ENCODE results near the gene TSTD2.
"Not testable (repeated sequence)": the region's sequence is repeated elsewhere in the genome, so short reads cannot be mapped to it uniquely, and the experiment has no call there.

Gene TSTD2

GRCh38 chr9:97623946-97624345 lies 9.2 kb downstream of the TSTD2 start:
- Histone ChIP-seq H3K4me2 (ENCODE audit: low read depth, low read length) (no peak overlapping the region), H3K36me3 (replicated peaks; ENCODE audit: insufficient read depth, low read length) (peaks cover 5% of the 10 kb centered on the region; the same call in 1 of the 2 replicates), H3K79me2 (ENCODE audit: low read length) (peaks cover 18% of the 10 kb centered on the region; the same call in 1 of the 2 replicates), H3K27ac (ENCODE audit: low read length) (no peak overlapping the region), H3K4me1 (ENCODE audit: low read length) (peaks cover 16% of the 10 kb centered on the region), H3K9me3 (replicated peaks; ENCODE audit: insufficient read depth, low read length) (no peaks in the 10 kb centered on the region), H3K27me3 (replicated peaks; ENCODE audit: insufficient read depth, low read length) (no peaks in the 10 kb centered on the region), H2AFZ (ENCODE audit: low read length) (no peak overlapping the region), H3F3A (ENCODE audit: insufficient read depth, low read length) (no peaks in the 10 kb centered on the region), H3K4me3 (ENCODE audit: low read length) (no peak overlapping the region), H3K9ac (ENCODE audit: low read length) (no peak overlapping the region), H4K20me1 (ENCODE audit: insufficient read depth, low read length) (no peaks in the 10 kb centered on the region), H3K9me2 (replicated peaks; ENCODE audit: insufficient read depth, low read length) (no peaks in the 10 kb centered on the region)
- no peak for TF ChIP-seq EZH2 (optimal IDR thresholded peaks at IDR 0.05; ENCODE audit: low read depth, low read length)
- TF ChIP-seq EZH2phosphoT487 (IDR thresholded peaks at IDR 0.05; ENCODE audit: low read length) = no peak
- TF ChIP-seq CTCF (IDR thresholded peaks at IDR 0.05; ENCODE audit: low read length) = no peak
- no peak for DNase-seq

GRCh38 chr9:97622483-97622882 lies 10.7 kb downstream of the TSTD2 start:
- not testable (repeated sequence) for H3K79me2 ChIP-seq (ENCODE audit: low read length); H2AFZ ChIP-seq (ENCODE audit: low read length); H3K27ac ChIP-seq (ENCODE audit: low read length); H3K4me2 ChIP-seq (ENCODE audit: low read depth, low read length); H3K9me3 ChIP-seq (replicated peaks; ENCODE audit: insufficient read depth, low read length); H3K9ac ChIP-seq (ENCODE audit: low read length); H3K27me3 ChIP-seq (replicated peaks; ENCODE audit: insufficient read depth, low read length); H3K4me3 ChIP-seq (ENCODE audit: low read length); H4K20me1 ChIP-seq (ENCODE audit: insufficient read depth, low read length); H3F3A ChIP-seq (ENCODE audit: insufficient read depth, low read length); H3K9me2 ChIP-seq (replicated peaks; ENCODE audit: insufficient read depth, low read length); H3K36me3 ChIP-seq (replicated peaks; ENCODE audit: insufficient read depth, low read length); DNase-seq
- H3K4me1 ChIP-seq (ENCODE audit: low read length) = peaks cover 19% of the 10 kb centered on the region

- H3K4me2 ChIP-seq (ENCODE audit: low read depth, low read length); H3F3A ChIP-seq (ENCODE audit: insufficient read depth, low read length); H3K9ac ChIP-seq (ENCODE audit: low read length); H3K9me2 ChIP-seq (replicated peaks; ENCODE audit: insufficient read depth, low read length); H2AFZ ChIP-seq (ENCODE audit: low read length); H3K79me2 ChIP-seq (ENCODE audit: low read length); H3K4me3 ChIP-seq (ENCODE audit: low read length); H3K36me3 ChIP-seq (replicated peaks; ENCODE audit: insufficient read depth, low read length); H3K27me3 ChIP-seq (replicated peaks; ENCODE audit: insufficient read depth, low read length); H3K9me3 ChIP-seq (replicated peaks; ENCODE audit: insufficient read depth, low read length); DNase-seq; H3K27ac ChIP-seq (ENCODE audit: low read length); H4K20me1 ChIP-seq (ENCODE audit: insufficient read depth, low read length): not testable (repeated sequence)
- H3K4me1 ChIP-seq (ENCODE audit: low read length) = peaks cover 15% of the 10 kb centered on the region; the same call in 1 of the 2 replicates
Measured at GRCh38 chr9:97620063-97620462, 13.1 kb downstream of the TSTD2 start.

- H3K9ac ChIP-seq (ENCODE audit: low read length) = no peak overlapping the region
- no peaks in the 10 kb centered on the region for H3K27me3 ChIP-seq (replicated peaks; ENCODE audit: insufficient read depth, low read length)
- H3K9me3 ChIP-seq (replicated peaks; ENCODE audit: insufficient read depth, low read length) = no peaks in the 10 kb centered on the region
- no peaks in the 10 kb centered on the region for H3K79me2 ChIP-seq (ENCODE audit: low read length)
- H2AFZ ChIP-seq (ENCODE audit: low read length) = no peak overlapping the region
- no peaks in the 10 kb centered on the region for H3K9me2 ChIP-seq (replicated peaks; ENCODE audit: insufficient read depth, low read length)
- H3K36me3 ChIP-seq (replicated peaks; ENCODE audit: insufficient read depth, low read length) = no peaks in the 10 kb centered on the region
- H3F3A ChIP-seq (ENCODE audit: insufficient read depth, low read length) = 0 out of 2 replicates have a peak, but pooled peaks cover 5% of the 10 kb centered on the region
- no peak overlapping the region for H3K4me3 ChIP-seq (ENCODE audit: low read length)
- H3K27ac ChIP-seq (ENCODE audit: low read length) = 0 out of 2 replicates have a peak overlapping the region, but pooled peaks have one; percentile 2
- DNase-seq = no peak
- peaks cover 15% of the 10 kb centered on the region; the same call in 1 of the 2 replicates for H3K4me1 ChIP-seq (ENCODE audit: low read length)
- H4K20me1 ChIP-seq (ENCODE audit: insufficient read depth, low read length) = no peaks in the 10 kb centered on the region
- no peak overlapping the region for H3K4me2 ChIP-seq (ENCODE audit: low read depth, low read length)
- no peak for TF ChIP-seq EZH2 (optimal IDR thresholded peaks at IDR 0.05; ENCODE audit: low read depth, low read length)
- no peak for TF ChIP-seq EZH2phosphoT487 (IDR thresholded peaks at IDR 0.05; ENCODE audit: low read length)
- no peak for TF ChIP-seq CTCF (IDR thresholded peaks at IDR 0.05; ENCODE audit: low read length)
Measured at GRCh38 chr9:97617939-97618416, 15.2 kb downstream of the TSTD2 start.

Measured in MM.1S (cell line).